Kidney tubule cell (primary cell): ENCODE measurements around the gene GCNA.
"Not testable (repeated sequence)": the region's sequence is repeated elsewhere in the genome, so short reads cannot be mapped to it uniquely, and the experiment has no call there.

Experiments
- DNase-seq: peaks from one replicate; pipeline ENCODE4 v3.0.0-alpha.2; 2018; ENCODE audit warnings: low spot score

The GCNA gene

GRCh38 chrX:71558920-71559319 lies 19.3 kb upstream of the GCNA start:
- no peak for DNase-seq

- DNase-seq: not testable (repeated sequence)
Measured at GRCh38 chrX:71559773-71560172, 18.5 kb upstream of the GCNA start.

GRCh38 chrX:71563921-71564320 lies 14.3 kb upstream of the GCNA start:
- no peak for DNase-seq

- DNase-seq: no peak
Measured at GRCh38 chrX:71565474-71566041, 12.7 kb upstream of the GCNA start.

- not testable (repeated sequence) for DNase-seq
Measured at GRCh38 chrX:71571390-71571789, 6.8 kb upstream of the GCNA start.

GRCh38 chrX:71573590-71573989 lies 4.6 kb upstream of the GCNA start:
- DNase-seq: no peak

- DNase-seq: no peak
Measured at GRCh38 chrX:71577682-71578081, 555 bp upstream of the GCNA start.

GRCh38 chrX:71579136-71579989 lies 1.1 kb downstream of the GCNA start:
- DNase-seq: no peak

- DNase-seq: no peak
Measured at GRCh38 chrX:71579990-71580380, 1.7 kb downstream of the GCNA start.

GRCh38 chrX:71581210-71581609 lies 3.0 kb downstream of the GCNA start:
- no peak for DNase-seq

- DNase-seq: no peak
Measured at GRCh38 chrX:71586929-71587328, 8.7 kb downstream of the GCNA start.

GRCh38 chrX:71593210-71593609 lies 15.0 kb downstream of the GCNA start:
- DNase-seq: not testable (repeated sequence)

- no peak for DNase-seq
Measured at GRCh38 chrX:71599965-71600364, 21.7 kb downstream of the GCNA start.

- peak; percentile 21 for DNase-seq
Measured at GRCh38 chrX:71603618-71604017, 25.4 kb downstream of the GCNA start.

- DNase-seq: no peak
Measured at GRCh38 chrX:71604141-71604540, 25.9 kb downstream of the GCNA start.

- DNase-seq: no peak
Measured at GRCh38 chrX:71604796-71605568, 26.7 kb downstream of the GCNA start.

GRCh38 chrX:71606536-71607216 lies 28.4 kb downstream of the GCNA start:
- no peak for DNase-seq

- DNase-seq: no peak
Measured at GRCh38 chrX:71607488-71607887, 29.3 kb downstream of the GCNA start.

GRCh38 chrX:71609095-71609750 lies 31.0 kb downstream of the GCNA start:
- DNase-seq: no peak

- not testable (repeated sequence) for DNase-seq
Measured at GRCh38 chrX:71611736-71612135, 33.5 kb downstream of the GCNA start.

- no peak for DNase-seq
Measured at GRCh38 chrX:71612256-71612655, 34.0 kb downstream of the GCNA start.

GRCh38 chrX:71615056-71615455 lies 36.8 kb downstream of the GCNA start:
- no peak for DNase-seq
